Epidermal melanocyte (primary cell): ENCODE measurements around the gene LINC00237.

Experiments
- DNase-seq: peaks from one replicate; pipeline ENCODE4 v3.0.0; 2011; ENCODE audit warnings: low spot score; ENCODE audit not compliant: insufficient read length

LINC00237 gene

GRCh38 chr20:21106171-21107017, at the start of gene LINC00237:
Gene LINC00237, minus strand, starts transcription at chr20:21106358.
- DNase-seq = no peak

DNA sequence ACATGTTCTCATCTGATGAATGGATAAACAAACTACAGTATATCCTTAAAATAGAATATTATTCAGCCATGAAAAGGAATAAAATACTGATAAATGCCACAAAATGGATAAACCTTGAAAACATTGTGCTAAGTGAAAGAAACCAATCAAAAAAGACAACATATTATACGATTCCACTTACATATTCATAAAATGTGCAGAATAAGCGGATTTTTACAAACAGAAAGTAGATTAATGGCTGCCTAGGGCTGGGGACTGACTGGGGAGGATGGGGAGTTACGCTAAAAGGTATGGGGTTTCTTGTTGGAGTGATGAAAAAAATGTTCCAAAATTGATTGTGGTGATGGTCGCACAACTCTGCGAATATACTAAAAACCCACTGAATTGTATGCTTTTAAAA, 49.1 kb upstream of the LINC00237 start:
- no peak for DNase-seq

- no peak for DNase-seq
Observed at GRCh38 chr20:21154692-21155091, 48.5 kb upstream of the LINC00237 start.

- no peak for DNase-seq
Observed at GRCh38 chr20:21151791-21152190, 45.6 kb upstream of the LINC00237 start.

DNA sequence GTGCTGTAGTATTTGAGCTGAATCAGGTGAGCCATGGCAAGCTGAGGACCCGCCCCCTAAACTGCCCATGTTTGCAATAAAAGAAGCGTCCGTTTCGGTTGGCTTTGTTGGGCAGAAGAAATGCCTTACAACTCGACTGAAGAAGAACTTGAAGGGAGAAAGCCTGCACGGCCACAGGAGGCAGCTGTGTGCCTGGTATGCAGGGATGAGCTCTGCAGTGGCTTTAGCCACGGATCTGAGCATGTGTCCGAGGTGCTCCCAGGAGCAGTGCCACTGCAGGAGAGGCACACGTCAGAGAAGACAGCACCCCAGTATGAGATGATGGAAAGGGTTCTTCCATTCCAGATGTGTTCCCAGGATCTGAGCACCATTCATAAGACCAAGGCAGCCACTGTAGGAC, 43.2 kb upstream of the LINC00237 start:
- no peak for DNase-seq

- DNase-seq = no peak
Observed at GRCh38 chr20:21147593-21147992, 41.4 kb upstream of the LINC00237 start.

GRCh38 chr20:21146215-21146614, 40.1 kb upstream of the LINC00237 start:
- DNase-seq = no peak

DNA sequence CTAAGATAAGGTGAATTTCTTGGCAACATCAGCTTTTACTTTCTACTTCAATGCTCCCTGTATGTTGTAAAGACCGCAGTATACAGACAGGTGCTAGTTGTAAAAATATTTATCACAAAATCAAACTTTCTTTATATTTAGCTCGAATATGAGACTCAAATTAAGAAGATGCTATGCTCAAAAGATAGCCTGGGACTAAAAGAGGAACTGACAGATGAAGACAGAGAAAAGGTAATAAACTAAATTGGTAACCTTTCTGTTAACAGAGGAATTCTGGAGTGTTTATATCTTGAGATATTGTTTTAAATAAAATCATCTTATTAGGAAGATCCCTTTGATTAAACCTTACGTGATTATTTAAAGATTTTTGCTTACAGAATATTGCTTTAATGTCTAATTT, 39.3 kb upstream of the LINC00237 start:
- no peak for DNase-seq

- DNase-seq = no peak
Observed at GRCh38 chr20:21143194-21143890, 37.2 kb upstream of the LINC00237 start.

DNA sequence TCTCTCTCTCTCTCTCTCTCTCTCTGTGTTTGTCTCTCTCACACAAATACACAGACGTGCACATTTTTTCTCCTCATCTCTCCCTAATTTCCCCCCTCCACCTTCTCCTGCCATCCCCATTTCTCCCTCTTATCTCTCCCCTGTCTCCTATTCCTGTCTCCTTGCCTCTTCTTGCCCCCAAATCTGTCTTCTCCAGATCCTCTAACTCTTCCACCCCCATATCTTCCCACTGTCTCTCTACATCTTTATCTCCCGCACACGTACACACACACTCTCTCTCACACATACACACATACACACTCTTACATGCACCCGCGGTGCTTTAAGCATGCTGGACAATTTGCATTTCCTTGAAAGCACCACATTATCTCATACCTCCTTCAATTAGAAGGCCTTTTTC, 35.7 kb upstream of the LINC00237 start:
- DNase-seq = no peak

DNA sequence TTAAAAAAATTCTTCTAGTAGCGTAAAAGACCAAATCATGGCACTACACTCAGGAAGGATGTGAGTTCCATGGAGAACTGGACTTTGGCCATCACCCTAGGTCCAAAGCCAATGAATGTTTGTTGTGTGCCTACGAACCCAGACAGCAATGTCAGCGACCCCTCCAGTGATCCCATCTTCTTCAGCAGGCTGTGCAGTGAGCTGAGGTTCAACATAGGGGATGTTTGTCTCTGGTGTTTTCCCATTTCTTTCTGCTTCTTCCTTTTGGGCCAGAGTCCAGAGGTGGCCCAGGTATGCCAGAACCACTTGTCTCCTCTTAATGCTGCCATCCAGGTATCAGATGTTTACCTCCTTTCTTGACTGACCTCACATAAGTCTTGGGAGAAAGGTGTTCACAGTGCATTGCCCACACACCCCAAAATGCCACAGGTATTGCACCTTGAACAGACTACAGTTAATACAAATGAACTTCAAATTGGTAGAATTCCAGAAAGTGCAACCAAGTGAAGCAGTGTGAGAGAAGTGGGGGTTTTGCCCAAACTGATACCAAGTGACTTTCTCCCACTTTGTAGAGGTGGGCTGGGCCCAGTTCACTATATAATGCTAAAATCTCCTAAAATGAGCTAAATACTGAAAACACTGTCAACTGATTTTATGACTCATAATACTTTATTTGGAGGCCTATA, 33.9 kb upstream of the LINC00237 start:
- DNase-seq = no peak

GRCh38 chr20:21137078-21137477, 30.9 kb upstream of the LINC00237 start:
- DNase-seq = no peak

DNA sequence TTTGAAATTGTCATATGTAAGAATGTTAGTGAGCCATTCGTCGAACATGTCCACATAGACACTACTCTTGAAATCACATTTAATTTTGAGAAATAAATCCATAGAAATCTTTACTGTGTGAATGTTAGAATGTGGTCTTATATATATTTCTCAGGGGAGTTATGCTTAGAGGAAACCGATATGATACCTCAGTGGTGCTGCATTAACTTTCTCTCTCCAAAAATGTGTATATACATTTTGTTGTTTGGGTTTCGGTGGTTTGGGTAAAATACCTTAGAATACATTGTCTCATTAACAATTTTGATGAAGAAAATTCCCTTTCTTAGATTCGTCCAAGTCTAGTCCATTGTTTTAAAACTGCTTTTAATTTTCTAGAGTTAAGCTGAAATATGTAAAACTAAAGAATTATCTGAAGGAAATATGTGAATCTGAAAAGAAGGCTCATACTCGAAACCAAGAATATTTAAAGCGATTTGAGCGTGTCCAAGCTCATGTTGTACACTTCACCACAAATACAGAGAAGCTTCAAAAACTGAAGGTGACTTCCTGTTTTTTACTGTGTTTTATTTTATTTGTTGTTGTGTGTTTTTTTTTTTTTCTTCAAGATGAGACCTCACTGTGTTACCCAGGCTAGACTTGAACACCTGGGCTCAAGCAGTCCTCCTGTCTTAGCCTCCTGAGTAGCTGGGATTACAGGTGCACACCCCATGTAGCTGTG, 30.0 kb upstream of the LINC00237 start:
- no peak for DNase-seq

DNA sequence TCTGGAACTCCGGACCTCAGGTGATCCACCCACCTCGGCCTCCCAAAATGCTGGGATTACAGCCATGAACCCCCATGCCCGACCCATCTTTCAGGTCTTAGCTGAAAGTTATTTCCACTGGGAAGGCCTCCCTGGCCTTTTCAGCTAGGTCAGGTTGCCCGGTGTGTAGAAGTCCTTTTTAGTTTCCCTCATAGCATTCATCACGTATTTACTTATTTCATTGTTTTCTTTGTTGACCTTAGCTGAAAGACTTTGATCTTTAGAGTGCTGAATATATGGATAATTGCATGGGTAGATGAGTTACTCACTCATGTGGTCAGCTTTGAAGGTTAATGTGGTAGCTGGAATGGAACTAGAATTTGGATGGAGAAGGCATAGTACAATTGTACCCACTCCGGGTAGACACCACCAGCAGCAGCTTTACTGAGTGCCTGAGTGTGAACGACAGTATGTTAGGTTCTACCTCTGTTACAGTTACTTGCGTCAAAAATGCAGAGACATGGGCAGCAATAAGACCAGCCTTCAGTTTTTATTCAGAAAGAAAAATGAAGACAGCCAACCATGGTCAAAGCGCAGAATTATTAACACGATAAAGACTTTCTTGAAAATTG, 28.8 kb upstream of the LINC00237 start:
- DNase-seq = no peak

DNA sequence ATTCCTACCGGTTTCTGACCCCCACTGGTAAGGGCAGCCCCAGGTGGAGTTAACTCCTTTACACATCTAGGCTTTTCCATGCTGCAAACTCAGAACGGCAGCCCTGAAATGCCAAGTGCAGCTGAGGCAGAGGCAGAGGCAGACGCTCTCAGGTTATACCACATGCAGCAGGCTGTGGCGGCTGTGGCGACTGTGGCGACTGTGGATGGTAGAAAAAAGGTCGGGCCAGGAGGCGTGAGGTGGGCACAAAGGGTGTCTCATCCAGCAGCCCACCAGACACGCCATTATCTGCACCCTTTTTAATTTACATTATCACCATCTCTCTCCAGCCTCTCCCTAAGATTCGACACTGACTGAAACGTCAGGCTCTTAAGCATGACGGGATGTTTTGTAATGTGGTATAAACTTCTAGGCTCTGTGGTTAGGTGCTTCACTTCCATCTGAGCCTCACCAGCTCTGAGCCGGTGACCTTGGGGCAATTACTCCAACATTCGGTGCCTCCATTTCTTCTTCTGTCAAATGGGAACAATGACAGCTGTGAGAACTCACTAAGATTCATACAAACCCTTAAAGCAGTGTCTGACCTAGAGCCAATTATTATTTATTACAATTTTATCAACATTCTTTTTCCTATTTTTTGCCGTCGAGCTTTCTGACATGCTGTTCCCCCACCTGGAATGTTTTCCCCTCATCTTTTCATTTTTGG, 27.9 kb upstream of the LINC00237 start:
- DNase-seq = no peak

- no peak for DNase-seq
Observed at GRCh38 chr20:21133404-21133803, 27.2 kb upstream of the LINC00237 start.

DNA sequence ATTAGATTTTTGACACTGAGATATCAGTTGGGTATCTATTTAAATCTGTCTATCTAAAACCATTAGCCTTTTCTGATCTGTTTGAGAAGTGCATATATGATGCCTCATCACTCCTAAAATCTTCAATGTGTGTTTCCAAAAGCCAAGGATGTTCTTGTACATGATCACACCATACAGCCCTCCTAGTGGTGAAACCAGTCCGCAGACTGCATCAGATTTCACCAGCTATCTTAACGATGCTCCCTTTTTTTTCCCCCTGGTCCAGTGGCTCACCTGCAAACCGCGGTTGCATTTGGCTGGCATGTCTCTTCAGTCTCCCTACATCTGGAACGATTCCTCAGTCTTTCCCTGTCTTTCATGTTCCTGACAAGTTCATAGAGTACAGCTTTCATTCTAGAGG, 23.7 kb upstream of the LINC00237 start:
- DNase-seq = no peak

GRCh38 chr20:21127201-21127981, 21.2 kb upstream of the LINC00237 start:
- no peak for DNase-seq

DNA sequence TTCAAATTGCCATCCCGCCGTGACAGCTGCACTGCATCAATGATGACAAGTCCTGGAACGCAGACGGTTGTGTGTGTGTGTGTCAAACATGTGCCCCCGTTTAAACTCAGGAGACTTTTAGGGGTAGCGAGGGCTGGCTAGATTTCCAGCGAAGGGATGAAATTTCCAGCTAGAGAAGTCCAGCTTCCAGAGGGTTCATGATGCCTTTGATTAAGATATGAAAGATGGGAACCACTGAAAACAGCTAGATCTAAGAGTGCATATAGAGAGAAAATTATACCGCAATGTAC, 20.4 kb upstream of the LINC00237 start:
- no peak for DNase-seq
